Measurements from ENCODE around the gene TXNL4A.

Gene TXNL4A

DNA sequence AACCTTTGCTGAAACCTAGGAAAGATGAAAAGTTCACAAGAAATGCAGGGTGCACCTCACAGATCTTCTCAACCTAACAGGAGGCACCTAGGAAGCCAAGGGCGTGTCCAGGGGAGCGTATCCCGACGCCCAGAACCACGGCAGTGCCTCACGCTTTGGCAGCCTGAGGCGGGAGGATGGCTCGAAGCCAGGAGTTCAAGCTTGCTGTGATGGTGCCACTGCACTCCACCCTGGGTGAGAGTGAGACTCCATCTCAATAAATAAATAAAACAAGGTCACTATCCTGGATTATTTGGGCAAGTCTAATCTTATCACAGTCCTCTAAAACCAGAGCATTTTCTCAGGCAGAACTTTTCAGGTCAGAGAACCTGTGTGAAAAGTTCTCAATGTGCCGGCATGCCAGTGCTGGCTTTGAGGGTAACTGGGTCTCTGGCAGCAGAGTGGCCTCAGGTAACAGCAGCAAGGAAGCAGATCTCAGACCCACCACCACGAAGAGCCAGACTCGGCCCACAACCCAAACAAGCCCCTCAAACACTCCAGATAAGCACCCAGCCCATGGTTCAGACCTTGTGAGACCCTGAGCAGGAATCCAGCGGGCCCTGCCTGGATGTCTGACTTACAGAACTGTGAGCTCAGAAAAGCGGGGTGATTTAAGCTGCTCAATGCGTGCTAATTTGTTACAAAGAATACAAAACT lies 12.2 kb downstream of the TXNL4A start:
- Histone ChIP-seq H3K36me3 (replicated peaks; ENCODE audit: insufficient read depth, low read length) (peaks cover 19% of the 10 kb centered on the region), H3K79me2 (ENCODE audit: low read length) (peaks cover 88% of the 10 kb centered on the region), H3K27ac (ENCODE audit: low read length) (no peak overlapping the region), H3K4me1 (ENCODE audit: low read length) (no peaks in the 10 kb centered on the region), H3K4me2 (ENCODE audit: low read depth, low read length) (no peak overlapping the region), H3K4me3 (ENCODE audit: low read length) (no peak overlapping the region), H2AFZ (ENCODE audit: low read length) (no peak overlapping the region), H3F3A (ENCODE audit: insufficient read depth, low read length) (no peaks in the 10 kb centered on the region), H3K9ac (ENCODE audit: low read length) (no peak overlapping the region), H4K20me1 (ENCODE audit: insufficient read depth, low read length) (no peaks in the 10 kb centered on the region; the same call in 1 of the 2 replicates), H3K9me2 (replicated peaks; ENCODE audit: insufficient read depth, low read length) (no peaks in the 10 kb centered on the region), H3K27me3 (replicated peaks; ENCODE audit: insufficient read depth, low read length) (no peaks in the 10 kb centered on the region), H3K9me3 (replicated peaks; ENCODE audit: insufficient read depth, low read length) (no peaks in the 10 kb centered on the region)
- DNase-seq = no peak
- TF ChIP-seq, protein P1, sequence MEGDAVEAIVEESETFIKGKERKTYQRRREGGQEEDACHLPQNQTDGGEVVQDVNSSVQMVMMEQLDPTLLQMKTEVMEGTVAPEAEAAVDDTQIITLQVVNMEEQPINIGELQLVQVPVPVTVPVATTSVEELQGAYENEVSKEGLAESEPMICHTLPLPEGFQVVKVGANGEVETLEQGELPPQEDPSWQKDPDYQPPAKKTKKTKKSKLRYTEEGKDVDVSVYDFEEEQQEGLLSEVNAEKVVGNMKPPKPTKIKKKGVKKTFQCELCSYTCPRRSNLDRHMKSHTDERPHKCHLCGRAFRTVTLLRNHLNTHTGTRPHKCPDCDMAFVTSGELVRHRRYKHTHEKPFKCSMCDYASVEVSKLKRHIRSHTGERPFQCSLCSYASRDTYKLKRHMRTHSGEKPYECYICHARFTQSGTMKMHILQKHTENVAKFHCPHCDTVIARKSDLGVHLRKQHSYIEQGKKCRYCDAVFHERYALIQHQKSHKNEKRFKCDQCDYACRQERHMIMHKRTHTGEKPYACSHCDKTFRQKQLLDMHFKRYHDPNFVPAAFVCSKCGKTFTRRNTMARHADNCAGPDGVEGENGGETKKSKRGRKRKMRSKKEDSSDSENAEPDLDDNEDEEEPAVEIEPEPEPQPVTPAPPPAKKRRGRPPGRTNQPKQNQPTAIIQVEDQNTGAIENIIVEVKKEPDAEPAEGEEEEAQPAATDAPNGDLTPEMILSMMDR (IDR thresholded peaks at IDR 0.05; ENCODE audit: low read length) = no peak
- TF ChIP-seq EZH2 (optimal IDR thresholded peaks at IDR 0.05; ENCODE audit: low read depth, low read length) (no peak), EZH2phosphoT487 (IDR thresholded peaks at IDR 0.05; ENCODE audit: low read length) (no peak)

DNA sequence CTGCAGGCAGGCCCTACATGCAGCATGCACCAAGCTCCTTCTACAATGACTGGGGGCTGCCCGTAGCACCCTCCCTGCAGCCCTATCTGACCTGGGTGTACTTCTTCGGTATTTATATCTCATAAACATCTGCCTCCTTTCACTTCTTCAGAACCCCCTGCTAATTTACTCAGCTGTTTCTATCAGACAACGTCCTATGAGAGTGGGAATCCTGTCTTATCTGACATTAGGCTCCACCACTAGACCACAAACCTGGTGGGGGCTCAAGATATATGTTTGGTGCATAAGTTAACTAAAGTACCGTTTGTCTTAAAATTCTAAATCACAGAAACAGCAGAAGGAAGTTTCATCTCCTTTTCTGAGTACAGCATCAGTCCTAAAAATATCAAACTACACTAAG lies 13.3 kb downstream of the TXNL4A start:
- Histone ChIP-seq H2AFZ (ENCODE audit: low read length) (no peak overlapping the region), H3K36me3 (replicated peaks; ENCODE audit: insufficient read depth, low read length) (peaks cover 19% of the 10 kb centered on the region), H3K9ac (ENCODE audit: low read length) (no peak overlapping the region), H3K9me3 (replicated peaks; ENCODE audit: insufficient read depth, low read length) (no peaks in the 10 kb centered on the region), H3K27me3 (replicated peaks; ENCODE audit: insufficient read depth, low read length) (no peaks in the 10 kb centered on the region), H3F3A (ENCODE audit: insufficient read depth, low read length) (no peaks in the 10 kb centered on the region), H3K4me1 (ENCODE audit: low read length) (no peaks in the 10 kb centered on the region), H4K20me1 (ENCODE audit: insufficient read depth, low read length) (no peaks in the 10 kb centered on the region), H3K4me3 (ENCODE audit: low read length) (no peak overlapping the region), H3K27ac (ENCODE audit: low read length) (no peak overlapping the region), H3K4me2 (ENCODE audit: low read depth, low read length) (no peak overlapping the region), H3K9me2 (replicated peaks; ENCODE audit: insufficient read depth, low read length) (no peaks in the 10 kb centered on the region), H3K79me2 (ENCODE audit: low read length) (peaks cover 77% of the 10 kb centered on the region)
- TF ChIP-seq EZH2phosphoT487 (IDR thresholded peaks at IDR 0.05; ENCODE audit: low read length) (no peak), EZH2 (optimal IDR thresholded peaks at IDR 0.05; ENCODE audit: low read depth, low read length) (no peak)
- TF ChIP-seq, protein P1 (IDR thresholded peaks at IDR 0.05; ENCODE audit: low read length) = no peak
- no peak for DNase-seq

GRCh38 chr18:79974025-79974654 lies 14.2 kb downstream of the TXNL4A start:
- TF ChIP-seq, protein P1 (IDR thresholded peaks at IDR 0.05; ENCODE audit: low read length) = no peak
- TF ChIP-seq EZH2 (optimal IDR thresholded peaks at IDR 0.05; ENCODE audit: low read depth, low read length) (no peak), EZH2phosphoT487 (IDR thresholded peaks at IDR 0.05; ENCODE audit: low read length) (no peak)
- no peaks in the 10 kb centered on the region for H4K20me1 ChIP-seq (ENCODE audit: insufficient read depth, low read length)

More at GRCh38 chr18:79974025-79974654, 14.2 kb downstream of the TXNL4A start:
- no peak overlapping the region for H3K4me2 ChIP-seq (ENCODE audit: low read depth, low read length)
- H3K27ac ChIP-seq (ENCODE audit: low read length) = no peak overlapping the region
- no peaks in the 10 kb centered on the region for H3F3A ChIP-seq (ENCODE audit: insufficient read depth, low read length)
- no peaks in the 10 kb centered on the region for H3K9me2 ChIP-seq (replicated peaks; ENCODE audit: insufficient read depth, low read length)
- H3K4me3 ChIP-seq (ENCODE audit: low read length) = no peak overlapping the region
- H3K36me3 ChIP-seq (replicated peaks; ENCODE audit: insufficient read depth, low read length) = peaks cover 16% of the 10 kb centered on the region
- H2AFZ ChIP-seq (ENCODE audit: low read length) = no peak overlapping the region
- no peaks in the 10 kb centered on the region for H3K9me3 ChIP-seq (replicated peaks; ENCODE audit: insufficient read depth, low read length)
- H3K27me3 ChIP-seq (replicated peaks; ENCODE audit: insufficient read depth, low read length) = no peaks in the 10 kb centered on the region
- H3K9ac ChIP-seq (ENCODE audit: low read length) = no peak overlapping the region
- DNase-seq = no peak
- H3K4me1 ChIP-seq (ENCODE audit: low read length) = no peaks in the 10 kb centered on the region
- peaks cover 68% of the 10 kb centered on the region for H3K79me2 ChIP-seq (ENCODE audit: low read length)
